Measurements from ENCODE around the gene WWC1.
A peak's percentile ranks its signal among the peaks of the same experiment; 100 is the strongest.
"Not testable (repeated sequence)": the region's sequence is repeated elsewhere in the genome, so short reads cannot be mapped to it uniquely, and the experiment has no call there.

The WWC1 gene

DNA sequence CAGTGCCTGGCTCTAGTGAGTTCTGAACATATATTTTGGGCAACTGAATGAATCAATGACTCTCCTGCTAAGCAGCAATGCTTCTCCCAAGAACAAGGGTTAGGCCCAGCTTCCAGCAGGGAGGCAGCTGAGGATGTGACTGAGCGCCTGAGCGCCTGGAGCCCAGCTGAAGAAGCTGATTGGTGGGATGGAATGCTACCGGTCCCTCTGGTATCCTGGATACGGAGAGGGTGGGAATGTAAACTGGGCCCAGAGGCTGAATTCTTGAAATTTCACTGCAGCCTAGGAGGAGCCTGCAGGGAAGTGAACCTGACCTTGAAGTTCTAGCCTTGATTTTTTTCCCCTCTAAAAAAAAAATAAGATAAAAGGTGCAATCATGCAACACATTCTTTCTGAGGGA, 43.2 kb downstream of the WWC1 start:
- peak; percentile 70 to 73 for DNase-seq (ENCODE audit: low read depth in 2 of 2)

DNA sequence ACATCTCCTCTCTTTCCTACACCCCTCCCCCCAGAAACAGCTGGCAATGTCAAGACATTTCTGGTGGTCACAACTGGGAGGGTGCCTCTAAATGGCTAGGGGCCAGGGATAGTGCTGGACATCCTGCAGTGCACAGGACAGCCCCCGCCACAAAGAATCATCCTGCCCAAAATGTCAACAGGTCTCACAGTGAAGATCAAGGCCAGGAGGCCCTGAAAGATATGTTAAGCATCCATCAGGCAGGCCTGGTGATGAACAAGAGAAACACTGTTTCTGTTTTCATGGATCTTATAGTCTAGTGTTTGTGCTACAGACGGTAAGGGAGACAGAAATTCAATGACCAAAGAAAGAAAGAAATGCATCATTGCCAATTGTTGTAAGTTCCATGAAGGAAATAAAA, 45.9 kb downstream of the WWC1 start:
- DNase-seq (ENCODE audit: low read depth in 2 of 2) = no peak

- DNase-seq (ENCODE audit: low read depth in 2 of 2) = no peak
Observed at GRCh38 chr5:168339109-168339771, 47.8 kb downstream of the WWC1 start.

- not testable (repeated sequence) for DNase-seq (ENCODE audit: low read depth in 2 of 2)
Observed at GRCh38 chr5:168339772-168340140, 48.3 kb downstream of the WWC1 start.

- no peak for DNase-seq (ENCODE audit: low read depth in 2 of 2)
Observed at GRCh38 chr5:168340487-168340886, 49.0 kb downstream of the WWC1 start.

- DNase-seq (ENCODE audit: low read depth in 2 of 2) = no peak
Observed at GRCh38 chr5:168341178-168341577, 49.7 kb downstream of the WWC1 start.

DNA sequence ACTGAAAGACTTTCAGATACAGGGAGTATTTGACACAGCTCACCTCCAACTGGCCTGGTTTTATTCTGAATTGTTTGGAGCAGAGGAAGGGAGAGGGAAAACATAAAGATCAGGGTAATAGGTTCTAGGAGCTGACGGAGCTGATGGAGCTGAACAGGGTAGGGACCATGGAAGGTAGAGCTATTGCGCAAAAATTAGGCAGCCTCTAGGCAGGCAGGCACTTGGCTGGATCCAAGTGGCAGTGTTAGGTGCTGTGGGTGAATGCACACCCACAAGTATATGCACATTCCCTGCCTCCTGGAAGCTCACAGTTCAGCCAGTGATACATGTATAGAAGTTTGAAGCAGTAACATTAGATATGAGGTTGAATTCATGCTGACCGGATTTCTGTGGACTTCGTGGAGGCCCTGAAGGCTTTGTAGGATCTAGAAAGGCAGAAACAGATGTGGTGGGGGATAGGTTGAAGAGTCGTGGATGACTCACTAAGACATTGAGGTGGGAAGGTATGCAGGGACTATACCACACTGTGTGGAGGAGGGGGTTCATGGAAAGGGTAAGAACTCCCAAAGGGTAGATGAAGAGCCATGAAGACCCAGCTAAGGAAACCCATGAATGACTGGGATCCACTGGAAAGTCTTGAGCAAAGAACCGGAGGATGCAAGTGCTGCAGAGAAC, 50.8 kb downstream of the WWC1 start:
- peak; percentile 57 to 65 for DNase-seq (ENCODE audit: low read depth in 2 of 2)

DNA sequence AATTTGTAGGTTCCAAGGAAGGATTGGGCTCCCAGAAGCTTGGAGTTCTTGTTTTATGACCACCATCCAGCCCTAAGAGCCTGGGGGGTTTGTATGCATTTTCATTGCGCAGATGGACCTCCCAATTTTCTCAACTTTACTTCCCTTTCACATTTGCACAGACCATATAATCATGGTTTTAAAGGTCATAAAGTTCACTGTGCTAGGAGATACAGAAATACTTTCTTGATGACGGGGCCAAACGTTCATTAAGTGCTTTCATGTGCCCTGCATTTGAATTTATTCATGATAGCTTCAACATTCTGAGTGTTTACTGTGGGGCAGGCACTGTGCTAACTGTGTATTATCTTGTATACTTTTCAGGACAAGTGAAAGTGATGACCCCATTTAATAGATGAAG, 51.5 kb downstream of the WWC1 start:
- DNase-seq (ENCODE audit: low read depth in 2 of 2) = no peak

DNA sequence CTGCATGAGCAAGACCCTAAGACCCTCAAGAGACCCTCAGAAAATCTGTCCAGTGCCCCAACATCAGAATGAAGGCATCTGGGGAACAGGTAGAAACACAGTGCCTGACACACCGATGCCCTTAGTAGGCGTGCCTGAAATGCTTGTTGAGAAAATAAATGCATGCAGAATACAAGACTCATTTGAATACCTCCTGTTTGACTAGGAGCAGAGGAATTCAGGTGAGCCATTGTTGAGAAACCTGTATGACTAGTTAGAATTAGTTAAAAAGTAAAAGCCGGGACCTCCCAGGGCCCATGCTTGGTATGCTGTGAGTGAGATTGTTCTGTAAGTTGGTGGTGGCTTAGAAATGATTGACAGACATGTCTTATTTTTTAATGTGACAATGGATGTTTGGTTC, 55.0 kb downstream of the WWC1 start:
- no peak for DNase-seq (ENCODE audit: low read depth in 2 of 2)

- DNase-seq (ENCODE audit: low read depth in 2 of 2) = no peak
Observed at GRCh38 chr5:168347368-168348083, 56.1 kb downstream of the WWC1 start.

- no peak for DNase-seq (ENCODE audit: low read depth in 2 of 2)
Observed at GRCh38 chr5:168348084-168348414, 56.6 kb downstream of the WWC1 start.

GRCh38 chr5:168350315-168350714, 58.9 kb downstream of the WWC1 start:
- DNase-seq (ENCODE audit: low read depth in 2 of 2) = no peak

- no peak for DNase-seq (ENCODE audit: low read depth in 2 of 2)
Observed at GRCh38 chr5:168353216-168353957, 61.9 kb downstream of the WWC1 start.

DNA sequence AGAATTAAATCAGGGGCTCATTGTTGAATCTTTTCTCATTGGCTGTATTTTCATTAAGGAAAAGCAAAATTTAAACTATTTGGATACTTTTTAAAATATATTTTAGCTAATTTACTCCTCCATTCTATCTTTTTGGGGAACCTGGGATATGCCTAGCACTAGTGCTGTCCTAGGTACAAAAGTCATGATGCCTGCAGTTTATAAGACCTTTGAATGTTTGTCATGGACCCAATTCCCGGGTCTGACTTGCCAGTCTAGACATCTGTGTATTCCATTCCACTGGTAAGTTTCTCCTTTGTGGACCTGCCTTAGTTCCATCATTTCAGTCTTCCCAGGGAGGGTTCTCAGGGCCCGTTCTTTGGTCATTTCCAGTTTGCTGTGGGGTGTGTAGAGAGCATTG, 63.0 kb downstream of the WWC1 start:
- DNase-seq (ENCODE audit: low read depth in 2 of 2) = no peak

- no peak for DNase-seq (ENCODE audit: low read depth in 2 of 2)
Observed at GRCh38 chr5:168356171-168356570, 64.7 kb downstream of the WWC1 start.

DNA sequence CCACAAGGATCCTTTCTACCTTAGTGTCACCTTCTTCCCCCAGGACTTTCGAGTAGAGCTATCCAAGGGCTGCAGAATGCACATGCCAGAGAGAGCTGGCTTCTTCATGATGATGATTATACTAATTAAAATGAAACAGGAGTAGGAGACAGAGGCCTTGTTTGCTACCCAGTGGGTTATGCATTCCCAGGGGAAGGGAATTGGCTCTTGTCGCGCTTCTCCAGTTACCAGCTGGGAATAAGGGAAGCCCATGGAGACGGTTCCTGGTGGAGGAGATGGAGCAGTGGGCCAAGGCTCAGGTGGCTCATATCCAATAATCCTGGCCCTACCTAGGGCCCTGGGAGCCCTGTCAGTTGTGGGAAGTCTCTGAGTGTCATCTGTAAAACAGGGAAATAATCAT, 65.1 kb downstream of the WWC1 start:
- no peak for DNase-seq (ENCODE audit: low read depth in 2 of 2)

GRCh38 chr5:168357876-168358275, 66.4 kb downstream of the WWC1 start:
- DNase-seq (ENCODE audit: low read depth in 2 of 2) = no peak

- DNase-seq (ENCODE audit: low read depth in 2 of 2) = no peak
Observed at GRCh38 chr5:168359820-168360460, 68.5 kb downstream of the WWC1 start.

- no peak for DNase-seq (ENCODE audit: low read depth in 2 of 2)
Observed at GRCh38 chr5:168360521-168361285, 69.3 kb downstream of the WWC1 start.

- no peak for DNase-seq (ENCODE audit: low read depth in 2 of 2)
Observed at GRCh38 chr5:168362097-168362885, 70.8 kb downstream of the WWC1 start.

Data from fibroblast of skin of left quadriceps (primary cell).